CD14-positive monocyte (primary cell): Measurements from ENCODE around the gene C17orf67. TPM values are rescaled to one million over a fixed set of nuclear protein-coding genes. Genes with fewer than 3 reads are reported as not detected.
A peak's percentile ranks its signal among the peaks of the same experiment; 100 is the strongest.

Experiments
- DNase-seq, 3 donors: peaks; one replicate each; pipeline ENCODE4 v3.0.0-alpha.2; 2011 to 2022
- H2AFZ ChIP-seq: 2 replicates; pipeline ENCODE4 v1.6.0; 2012; ENCODE audit warnings: mild to moderate bottlenecking, low read depth, low read length, inconsistent platforms; ENCODE audit not compliant: insufficient read depth, poor library complexity, severe bottlenecking
- H3K27ac ChIP-seq, 2 donors: 1 replicate in 1 of 2; 2 replicates in 1 of 2; pipeline ENCODE4 v1.5.1; 2012 to 2013; ENCODE audit warnings: low read length in 2 of 2, control low read depth in 1 of 2, inconsistent platforms in 1 of 2, low read depth in 1 of 2, mild to moderate bottlenecking in 1 of 2
- H3K27me3 ChIP-seq, 2 donors: one replicate each; pipeline versions ENCODE4 v1.6.0 to v1.6.1; 2011 to 2013; ENCODE audit warnings: low read length in 2 of 2; ENCODE audit not compliant: control insufficient read depth in 2 of 2, insufficient read depth in 2 of 2
- H3K36me3 ChIP-seq, 2 donors: replicated peaks in 1 of 2; 1 replicate in 1 of 2; 2 replicates in 1 of 2; pipeline versions ENCODE4 v1.5.1 to v1.6.1; 2012 to 2013; ENCODE audit warnings: low read length in 2 of 2, control low read depth in 1 of 2, inconsistent platforms in 1 of 2, mild to moderate bottlenecking in 1 of 2; ENCODE audit not compliant: insufficient read depth in 2 of 2, control insufficient read depth in 1 of 2
- H3K4me1 ChIP-seq, 2 donors: 1 replicate in 1 of 2; 2 replicates in 1 of 2; pipeline versions ENCODE4 v1.5.1 to v1.6.1; 2012 to 2013; ENCODE audit warnings: low read length in 2 of 2, control low read depth in 1 of 2, inconsistent platforms in 1 of 2, mild to moderate bottlenecking in 1 of 2, moderate library complexity in 1 of 2; ENCODE audit not compliant: insufficient read depth in 2 of 2, control insufficient read depth in 1 of 2
- H3K4me2 ChIP-seq: replicated peaks from 2 replicates; pipeline ENCODE3; 2012; ENCODE audit warnings: low read length, moderate library complexity, mild to moderate bottlenecking; ENCODE audit not compliant: poor library complexity, severe bottlenecking; ENCODE audit errors: extremely low read depth
- H3K4me3 ChIP-seq, 3 experiments: fragments of 200-600 bp in 1 of 3; sonication (generic) in 1 of 3; replicated peaks in 1 of 3; 1 replicate in 2 of 3; 2 replicates in 1 of 3; pipeline ENCODE4 v1.5.1; 2011 to 2013; ENCODE audit warnings: low read length in 3 of 3, mild to moderate bottlenecking in 3 of 3, control low read depth in 2 of 3, low read depth in 2 of 3, inconsistent platforms in 1 of 3, moderate library complexity in 1 of 3
- H3K79me2 ChIP-seq: 2 replicates; pipeline ENCODE4 v1.6.0; 2012; ENCODE audit warnings: mild to moderate bottlenecking, control low read depth, inconsistent platforms, low read length, moderate library complexity; ENCODE audit not compliant: insufficient read depth
- H3K9ac ChIP-seq: 2 replicates; pipeline ENCODE4 v1.6.0; 2017; ENCODE audit warnings: low read length, mild to moderate bottlenecking; ENCODE audit not compliant: insufficient read depth, poor library complexity, severe bottlenecking
- H3K9me3 ChIP-seq, 2 donors: replicated peaks in 1 of 2; 1 replicate in 1 of 2; 2 replicates in 1 of 2; pipeline versions ENCODE4 v1.5.1 to v1.6.1; 2012 to 2013; ENCODE audit warnings: low read length in 2 of 2, control low read depth in 1 of 2; ENCODE audit not compliant: control insufficient read depth in 1 of 2, insufficient read depth in 1 of 2
- H4K20me1 ChIP-seq: 2 replicates; pipeline ENCODE4 v1.6.0; 2012; ENCODE audit warnings: mild to moderate bottlenecking, low read length, control low read depth, moderate library complexity; ENCODE audit not compliant: insufficient read depth
- H3K27ac Mint-ChIP-seq, 7 donors: one replicate each; pipeline ENCODE4 v1.8.0; 2020; ENCODE audit warnings: mild to moderate bottlenecking in 7 of 7, mixed read lengths in 7 of 7, moderate library complexity in 6 of 7, inconsistent platforms in 2 of 7
- H3K27me3 Mint-ChIP-seq, 3 donors: one replicate each; pipeline ENCODE4 v1.8.0; 2021 to 2022; ENCODE audit warnings: low read depth in 3 of 3, mild to moderate bottlenecking in 3 of 3, mixed read lengths in 3 of 3, moderate library complexity in 3 of 3, inconsistent platforms in 1 of 3
- H3K36me3 Mint-ChIP-seq, 2 donors: one replicate each; pipeline ENCODE4 v1.8.0; 2020; ENCODE audit warnings: mixed read lengths in 2 of 2, inconsistent platforms in 1 of 2, mild to moderate bottlenecking in 1 of 2
- H3K4me1 Mint-ChIP-seq: one replicate; pipeline ENCODE4 v1.8.0; 2020; ENCODE audit warnings: mild to moderate bottlenecking, mixed read lengths
- H3K4me3 Mint-ChIP-seq, 2 donors: one replicate each; pipeline ENCODE4 v1.8.0; 2020; ENCODE audit warnings: mild to moderate bottlenecking in 2 of 2, mixed read lengths in 2 of 2, moderate library complexity in 1 of 2
- H3K9me3 Mint-ChIP-seq, 7 donors: one replicate each; pipeline ENCODE4 v1.8.0; 2020 to 2022; ENCODE audit warnings: mixed read lengths in 7 of 7, mild to moderate bottlenecking in 6 of 7, moderate library complexity in 6 of 7, inconsistent platforms in 2 of 7
- CTCF ChIP-seq: fragments of 200-600 bp; IDR thresholded peaks from one replicate; pipeline ENCODE4 v1.8.0; 2022; ENCODE audit warnings: antibody characterized with exemption, mild to moderate bottlenecking
- WGBS: methylation state at CpG from one replicate; pipeline ENCODE4 v1.1.5; 2013; ENCODE audit warnings: missing lambda C conversion rate; ENCODE audit not compliant: insufficient coverage; 5-methylcytosine and 5-hydroxymethylcytosine counted together
- intact Hi-C, 2 donors: fragments of 100-400 bp; cut with micrococcal nuclease; formaldehyde crosslinking; loops; one replicate each; pipeline versions ENCODE4 v1.15.0 to v1.15.1; 2023
- polyA plus RNA-seq, 3 donors: library from polyadenylated mRNA; depleted of rRNA in 1 of 3; unstranded in 2 of 3; stranded (reverse) in 1 of 3; fragments of 300-500 nt in 2 of 3; fragments of >200 nt in 1 of 3; fragmentation: Illumina TruSeq in 2 of 3; gene quantifications; 1 replicate in 2 of 3; 2 replicates in 1 of 3; pipeline ENCODE4 v1.2.3, GENCODE V29; 2012 to 2021

Gene C17orf67
- polyA plus RNA-seq, 3 donors = 0.56 to 0.57 (median 0.56) TPM

GRCh38 chr17:56785997-56786680 is 47.6 kb downstream of the C17orf67 start:
- no peak overlapping the region for H2AFZ ChIP-seq
- H3K36me3 Mint-ChIP-seq = peaks cover 0 to 2% of the 10 kb centered on the region in 2 donors
- peak overlapping the region; percentile 85 to 94 (median 91) for H3K27ac Mint-ChIP-seq
- no peak for DNase-seq
- H3K4me3 Mint-ChIP-seq = peak overlapping the region in 1 of 2 donors; percentile 65
- H3K36me3 ChIP-seq = no peaks in the 10 kb centered on the region
- no peaks in the 10 kb centered on the region for H3K79me2 ChIP-seq
- no peak for TF ChIP-seq CTCF
- intact Hi-C loops = no loop called here
- peaks cover 5 to 10% (median 9%) of the 10 kb centered on the region in 3 donors for H3K27me3 Mint-ChIP-seq
- no peaks in the 10 kb centered on the region for H4K20me1 ChIP-seq
- peaks cover 0 to 5% of the 10 kb centered on the region in 2 donors for H3K27me3 ChIP-seq
- 85% methylated on average over 3 of the region's 9 CpGs for WGBS
- H3K9me3 Mint-ChIP-seq = peaks cover 0 to 1% (median 0%) of the 10 kb centered on the region in 7 donors
- no peak overlapping the region for H3K4me3 ChIP-seq
- H3K9ac ChIP-seq = no peak overlapping the region
- H3K27ac ChIP-seq = peak overlapping the region in 1 of 2 donors; percentile 52
- H3K4me1 Mint-ChIP-seq = peaks cover 28% of the 10 kb centered on the region
- H3K4me2 ChIP-seq = peak overlapping the region; percentile 44
- peaks cover 19 to 24% of the 10 kb centered on the region in 2 donors for H3K4me1 ChIP-seq
- H3K9me3 ChIP-seq = no peaks in the 10 kb centered on the region

GRCh38 chr17:56785405-56785804 is 48.3 kb downstream of the C17orf67 start:
- intact Hi-C loops = no loop called here
- Histone ChIP-seq H3K4me3 (no peak overlapping the region), H3K9me3 (no peaks in the 10 kb centered on the region), H3K4me1 (peaks cover 23 to 27% of the 10 kb centered on the region in 2 donors), H3K4me2 (no peak overlapping the region), H3K36me3 (no peaks in the 10 kb centered on the region), H3K79me2 (no peaks in the 10 kb centered on the region), H4K20me1 (no peaks in the 10 kb centered on the region), H3K9ac (no peak overlapping the region), H2AFZ (no peak overlapping the region), H3K27ac (no peak overlapping the region), H3K27me3 (peaks cover 0 to 10% of the 10 kb centered on the region in 2 donors)
- Mint-ChIP-seq H3K36me3 (peaks cover 0 to 2% of the 10 kb centered on the region in 2 donors), H3K27ac (peak overlapping the region in 4 of 7 donors; percentile 15 to 85 (median 50)), H3K4me1 (peaks cover 31% of the 10 kb centered on the region), H3K27me3 (peaks cover 5 to 13% (median 11%) of the 10 kb centered on the region in 3 donors), H3K9me3 (peaks cover 0 to 1% (median 0%) of the 10 kb centered on the region in 7 donors), H3K4me3 (no peak overlapping the region)
- WGBS = 71% methylated on average over 2 of the region's 5 CpGs
- no peak for DNase-seq
- no peak for TF ChIP-seq CTCF
